GM12891 (cell line): ENCODE results near the gene STXBP6.

Experiments used
- POLR2AphosphoS5 ChIP-seq: IDR thresholded peaks from 2 replicates; pipeline ENCODE4 v1.6.1; 2011; ENCODE audit warnings: low read depth, low read length, control low read depth
- TAF1 ChIP-seq: IDR thresholded peaks from 2 replicates; pipeline ENCODE4 v1.6.1; 2011; ENCODE audit warnings: low read depth, low read length, control low read depth

GRCh38 chr14:25062022-25062321 lies 12.0 kb upstream of the STXBP6 start:
- TF ChIP-seq TAF1 (no peak), POLR2AphosphoS5 (no peak)
